ENCODE measurements around the gene POC1A.
"Not testable (repeated sequence)": the region's sequence is repeated elsewhere in the genome, so short reads cannot be mapped to it uniquely, and the experiment has no call there.

The POC1A gene

DNA sequence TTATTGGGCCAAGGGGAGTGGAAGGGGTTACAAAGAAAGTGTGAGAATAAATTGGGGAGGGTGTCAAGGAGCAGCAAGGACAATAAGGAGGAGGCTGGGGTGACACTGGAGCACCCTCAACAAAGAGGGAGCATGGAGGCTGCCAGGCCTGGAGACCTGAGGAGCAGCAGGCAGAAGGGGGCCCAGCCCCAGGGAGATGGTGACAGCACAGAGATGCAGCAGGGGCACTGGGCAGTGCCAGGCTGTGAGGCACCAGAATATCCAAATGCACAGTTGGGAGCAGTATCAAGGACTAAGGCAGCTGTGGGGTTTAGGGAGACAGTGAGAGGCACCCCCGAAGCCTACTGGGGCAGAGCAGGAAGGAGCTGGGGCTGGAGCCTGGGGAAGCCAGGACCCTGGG is 24.3 kb upstream of the POC1A start:
- no peak for DNase-seq (ENCODE audit: low spot score)
- POLR2A ChIA-PET (ENCODE audit: low non-redundant PET) = no interaction called here
- CTCF ChIA-PET = interaction anchor here (0.5 to 0.8 kb wide), 3 partner anchors 19 to 1518 kb away, joined by 3 to 5 read pairs (median 4); no protein-coding TSS in a partner anchor
- H3K27ac ChIP-seq = no peak overlapping the region
- TF ChIP-seq, protein P1, sequence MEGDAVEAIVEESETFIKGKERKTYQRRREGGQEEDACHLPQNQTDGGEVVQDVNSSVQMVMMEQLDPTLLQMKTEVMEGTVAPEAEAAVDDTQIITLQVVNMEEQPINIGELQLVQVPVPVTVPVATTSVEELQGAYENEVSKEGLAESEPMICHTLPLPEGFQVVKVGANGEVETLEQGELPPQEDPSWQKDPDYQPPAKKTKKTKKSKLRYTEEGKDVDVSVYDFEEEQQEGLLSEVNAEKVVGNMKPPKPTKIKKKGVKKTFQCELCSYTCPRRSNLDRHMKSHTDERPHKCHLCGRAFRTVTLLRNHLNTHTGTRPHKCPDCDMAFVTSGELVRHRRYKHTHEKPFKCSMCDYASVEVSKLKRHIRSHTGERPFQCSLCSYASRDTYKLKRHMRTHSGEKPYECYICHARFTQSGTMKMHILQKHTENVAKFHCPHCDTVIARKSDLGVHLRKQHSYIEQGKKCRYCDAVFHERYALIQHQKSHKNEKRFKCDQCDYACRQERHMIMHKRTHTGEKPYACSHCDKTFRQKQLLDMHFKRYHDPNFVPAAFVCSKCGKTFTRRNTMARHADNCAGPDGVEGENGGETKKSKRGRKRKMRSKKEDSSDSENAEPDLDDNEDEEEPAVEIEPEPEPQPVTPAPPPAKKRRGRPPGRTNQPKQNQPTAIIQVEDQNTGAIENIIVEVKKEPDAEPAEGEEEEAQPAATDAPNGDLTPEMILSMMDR (conservative IDR thresholded peaks at IDR 0.05; ENCODE audit: low read depth) = no peak

DNA sequence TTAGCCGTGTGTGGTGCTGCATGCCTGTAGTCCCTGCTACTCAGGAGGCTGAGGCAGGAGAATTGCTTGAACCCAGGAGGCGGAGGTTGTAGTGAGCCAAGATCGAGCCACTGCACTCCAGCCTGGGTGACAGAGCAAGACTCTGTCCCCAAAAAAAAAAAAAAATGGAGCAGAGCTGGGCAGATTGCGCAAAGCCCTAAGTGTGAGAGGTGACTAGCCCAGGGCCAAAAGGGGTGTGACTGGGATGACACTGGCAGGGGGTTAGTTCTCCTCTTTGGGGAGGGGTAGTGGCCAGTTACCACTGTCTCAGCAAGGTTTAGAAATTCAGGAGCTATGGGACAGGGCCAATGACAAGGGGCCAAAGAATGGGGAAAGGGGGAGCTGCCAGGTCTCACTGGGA is 23.9 kb upstream of the POC1A start:
- DNase-seq (ENCODE audit: low spot score); POLR2A ChIA-PET (ENCODE audit: low non-redundant PET): not testable (repeated sequence)
- CTCF ChIA-PET = interaction anchor here (0.5 to 0.8 kb wide), 2 partner anchors 19 to 161 kb away, joined by 3 to 5 read pairs; no protein-coding TSS in a partner anchor

DNA sequence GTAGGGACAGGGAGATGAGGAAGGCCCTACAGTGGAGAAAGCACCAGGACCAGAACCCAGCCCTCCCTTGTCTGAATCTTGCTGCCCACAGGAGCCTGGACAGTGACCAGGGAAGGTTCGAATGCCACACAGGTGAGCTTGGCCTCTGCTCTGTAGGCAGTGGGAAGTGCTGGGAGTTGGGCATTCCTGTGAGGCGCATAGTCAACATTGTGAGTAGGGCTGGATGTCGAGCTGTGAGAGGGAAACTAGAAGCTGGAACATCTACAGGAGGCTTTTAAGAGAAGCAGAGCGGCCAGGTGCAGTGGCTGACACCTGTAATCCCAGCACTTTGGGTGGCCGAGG is 23.4 kb upstream of the POC1A start:
- DNase-seq (ENCODE audit: low spot score) = no peak
- 0 out of 2 replicates have a peak overlapping the region, but pooled peaks have one; percentile 6 for H3K27ac ChIP-seq
- CTCF ChIA-PET = interaction anchor here (0.5 kb wide), 1 partner anchor 140 kb away, joined by 4 read pairs; no protein-coding TSS in a partner anchor
- TF ChIP-seq, protein P1 (conservative IDR thresholded peaks at IDR 0.05; ENCODE audit: low read depth) = no peak
- POLR2A ChIA-PET (ENCODE audit: low non-redundant PET) = no interaction called here

More for the DNA sequence above, 23.9 kb upstream of the POC1A start:
- H3K27ac ChIP-seq = not testable (repeated sequence)

DNA sequence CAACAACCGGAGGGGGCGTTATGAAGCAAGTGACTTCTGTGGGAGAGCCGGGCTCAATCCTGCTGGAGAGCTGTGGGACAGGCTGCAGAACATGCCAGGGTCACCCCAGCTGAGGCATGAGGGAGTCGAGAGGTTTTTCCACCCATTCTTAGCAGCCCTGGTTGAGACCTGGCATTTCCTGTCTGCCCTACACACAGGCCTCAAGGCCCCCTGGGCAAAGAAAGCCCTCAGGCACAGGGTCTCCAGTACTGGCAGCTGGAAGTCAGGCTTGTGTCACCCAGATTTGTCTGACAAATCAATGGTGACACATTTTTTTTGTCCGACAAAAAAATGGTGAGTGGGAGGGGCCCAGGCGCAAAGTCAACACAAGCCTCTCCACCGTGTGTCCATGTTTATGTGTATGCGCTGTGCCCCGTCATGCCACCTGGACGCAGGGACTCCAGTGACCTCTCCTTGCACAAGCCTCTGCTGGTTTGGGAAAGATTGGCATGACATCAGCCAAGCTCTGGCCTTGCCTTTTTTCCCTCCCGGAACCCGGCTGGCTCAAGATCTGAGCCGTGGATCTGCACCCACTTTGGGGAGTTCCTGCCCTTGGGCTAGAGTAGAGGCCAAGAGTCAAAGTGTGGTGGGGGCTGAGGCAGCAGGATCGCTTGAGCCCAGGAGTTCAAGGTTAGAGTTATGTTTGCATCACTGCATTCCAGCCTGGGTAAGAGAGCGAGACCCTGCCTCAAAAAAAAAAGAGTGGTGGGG is 22.9 kb upstream of the POC1A start:
- ChIA-PET POLR2A (ENCODE audit: low non-redundant PET) (no interaction called here), CTCF (interaction anchor here (0.5 kb wide), 1 partner anchor 141 kb away, joined by 4 read pairs; no protein-coding TSS in a partner anchor)
- TF ChIP-seq, protein P1 (conservative IDR thresholded peaks at IDR 0.05; ENCODE audit: low read depth) = no peak
- no peak for DNase-seq (ENCODE audit: low spot score)
- H3K27ac ChIP-seq = peak overlapping the region; percentile 6; the same call in 1 of the 2 replicates

DNA sequence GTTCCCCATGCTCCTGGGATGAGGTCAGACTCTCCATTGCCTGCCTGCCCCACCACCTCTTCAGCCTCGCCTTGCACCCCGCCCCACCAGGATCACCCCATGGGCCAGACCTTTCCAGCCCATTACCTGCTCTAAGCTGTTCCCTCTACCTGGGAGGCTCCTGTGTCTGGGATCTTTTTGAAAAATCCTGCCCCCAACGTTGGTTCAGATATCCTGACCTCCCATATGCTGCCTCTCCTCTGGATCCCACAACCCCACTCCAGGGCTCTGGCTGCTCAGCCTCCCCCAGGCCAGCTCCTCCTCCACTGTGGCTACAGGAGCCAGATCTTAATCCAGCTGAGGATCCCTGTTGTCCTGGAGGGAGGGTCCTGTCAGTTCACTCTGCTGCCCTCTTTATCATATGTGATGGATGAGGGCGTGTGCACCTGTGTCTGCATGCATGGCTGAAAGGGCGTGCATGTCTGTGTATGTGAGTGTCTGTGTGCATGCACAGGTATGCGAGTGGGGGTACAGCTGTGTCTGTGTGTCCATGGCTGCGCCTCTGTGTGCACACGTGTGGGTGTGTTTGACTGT is 22.0 kb upstream of the POC1A start:
- no peak for DNase-seq (ENCODE audit: low spot score)
- H3K27ac ChIP-seq = no peak overlapping the region
- ChIA-PET CTCF (no interaction called here), POLR2A (ENCODE audit: low non-redundant PET) (no interaction called here)
- TF ChIP-seq, protein P1 (conservative IDR thresholded peaks at IDR 0.05; ENCODE audit: low read depth) = no peak

DNA sequence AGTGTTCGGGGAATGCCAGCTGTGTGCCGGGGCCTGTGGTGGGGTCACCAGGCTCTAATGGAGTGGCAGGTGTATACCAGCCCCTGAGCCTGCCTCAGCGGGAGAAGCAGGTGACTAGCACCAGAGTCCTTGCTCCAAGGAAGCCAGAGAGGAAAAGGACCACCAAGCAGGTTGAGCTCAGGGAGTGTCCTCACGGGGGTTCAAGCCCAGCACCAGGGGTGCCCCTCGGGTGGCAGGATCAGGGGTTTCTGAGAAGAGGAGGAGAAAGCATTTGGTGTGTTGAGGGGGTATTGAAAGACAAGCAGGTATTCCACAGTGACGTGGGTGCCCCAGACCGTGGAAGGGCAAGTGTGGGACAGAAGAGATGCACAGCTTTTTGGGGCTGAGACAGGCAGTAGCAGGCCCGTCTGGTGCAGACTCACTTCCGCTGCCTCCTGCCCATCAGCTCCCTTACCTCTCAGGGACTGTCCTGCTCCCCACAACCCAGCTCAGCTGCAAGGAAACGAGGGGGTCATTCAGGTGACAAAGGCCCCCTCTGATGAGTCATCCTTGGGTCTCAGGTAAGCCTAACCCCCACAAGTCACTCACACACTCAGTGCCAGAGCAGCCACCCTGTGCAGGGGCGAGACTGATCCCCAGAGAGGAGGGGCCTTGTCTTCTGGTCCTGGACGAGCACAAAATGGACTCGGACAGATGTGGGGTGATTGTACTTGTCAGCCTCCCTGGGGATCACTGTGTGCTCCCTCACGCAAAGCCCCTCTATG is 21.4 kb upstream of the POC1A start:
- TF ChIP-seq, protein P1 (conservative IDR thresholded peaks at IDR 0.05; ENCODE audit: low read depth) = no peak
- ChIA-PET CTCF (interaction anchor here (0.5 kb wide), 1 partner anchor 164 kb away, joined by 3 read pairs; no protein-coding TSS in a partner anchor), POLR2A (ENCODE audit: low non-redundant PET) (no interaction called here)
- H3K27ac ChIP-seq = peak overlapping the region; percentile 48
- no peak for DNase-seq (ENCODE audit: low spot score)
